MCF 10A (cell line): Measurements from ENCODE around the gene RSPH9. TPM values are rescaled to one million over a fixed set of nuclear protein-coding genes. Genes with fewer than 3 reads are reported as not detected.

Experiments used
- BruUV-seq: library from RNA; stranded (reverse); fragments of 400-500 nt; replicated peaks from 2 replicates; lab custom pipeline; 2021; lab: Mats Ljungman, UMichigan
- CTCF ChIA-PET: fragments of 300-600 bp; sonication (Branson Sonifier 250); formaldehyde crosslinking; extraction: SDS; loops from one replicate; lab custom pipeline; 2021; ENCODE audit warnings: antibody characterized with exemption, inconsistent platforms; lab: Yijun Ruan, JAX
- POLR2A ChIA-PET: fragments of 300-600, 350-650 bp; sonication (Branson Sonifier 250); formaldehyde crosslinking; extraction: SDS; loops from one replicate; lab custom pipeline; 2020; ENCODE audit warnings: antibody characterized with exemption, inconsistent platforms; lab: Yijun Ruan, JAX
- DNase-seq: peaks from one replicate; pipeline ENCODE4 v3.0.0-alpha.2; 2018; ENCODE audit not compliant: unreplicated experiment
- H3K27ac Mint-ChIP-seq: one replicate; pipeline ENCODE4 v1.8.0; 2022; ENCODE audit warnings: mild to moderate bottlenecking, low read depth, mixed read lengths; ENCODE audit not compliant: unreplicated experiment
- H3K27me3 Mint-ChIP-seq: one replicate; pipeline ENCODE4 v1.8.0; 2022; ENCODE audit warnings: mixed read lengths; ENCODE audit not compliant: insufficient read depth, unreplicated experiment
- H3K36me3 Mint-ChIP-seq: one replicate; pipeline ENCODE4 v1.8.0; 2022; ENCODE audit warnings: mild to moderate bottlenecking, moderate library complexity, mixed read lengths; ENCODE audit not compliant: insufficient read depth, unreplicated experiment
- H3K4me1 Mint-ChIP-seq: one replicate; pipeline ENCODE4 v1.8.0; 2022; ENCODE audit warnings: mixed read lengths; ENCODE audit not compliant: insufficient read depth, unreplicated experiment
- H3K4me3 Mint-ChIP-seq: one replicate; pipeline ENCODE4 v1.8.0; 2022; ENCODE audit warnings: mild to moderate bottlenecking, moderate library complexity, mixed read lengths; ENCODE audit not compliant: unreplicated experiment
- H3K9me3 Mint-ChIP-seq: one replicate; pipeline ENCODE4 v1.8.0; 2022; ENCODE audit warnings: mixed read lengths; ENCODE audit not compliant: unreplicated experiment
- CTCF ChIP-seq: fragments of 200-600 bp; IDR thresholded peaks from one replicate; pipeline ENCODE4 v1.8.0; 2022; ENCODE audit warnings: antibody characterized with exemption, mild to moderate bottlenecking; ENCODE audit not compliant: unreplicated experiment
- intact Hi-C: fragments of 100-400 bp; cut with micrococcal nuclease; formaldehyde crosslinking; loops from 2 replicates; pipeline ENCODE4 v1.14.1; 2022
- total RNA-seq: library from RNA; stranded (reverse); gene quantifications from 2 replicates; pipeline ENCODE4 v1.2.3, GENCODE V29; 2022

Gene RSPH9
- total RNA-seq, 1 experiment from 2014 or later: not detected

GRCh38 chr6:43678341-43678740 is 33.5 kb downstream of the RSPH9 start:
- no peaks in the 10 kb centered on the region for H3K9me3 Mint-ChIP-seq
- H3K4me3 Mint-ChIP-seq: no peak overlapping the region
- POLR2A ChIA-PET: no interaction called here
- no peaks in the 10 kb centered on the region for H3K27me3 Mint-ChIP-seq
- no TSS peak for BruUV-seq
- DNase-seq: no peak
- intact Hi-C loops: no loop called here
- H3K36me3 Mint-ChIP-seq: peaks cover 26% of the 10 kb centered on the region
- no peaks in the 10 kb centered on the region for H3K4me1 Mint-ChIP-seq
- CTCF ChIA-PET: interaction anchor here (1.5 to 2.3 kb wide), 3 partner anchors 8 to 12 kb away, joined by 5 to 8 read pairs (median 7); no protein-coding TSS in a partner anchor
- no peak for TF ChIP-seq CTCF
- no peak overlapping the region for H3K27ac Mint-ChIP-seq

- Mint-ChIP-seq H3K4me3 (no peak overlapping the region), H3K4me1 (peaks cover 4% of the 10 kb centered on the region), H3K27ac (no peak overlapping the region), H3K27me3 (no peaks in the 10 kb centered on the region), H3K9me3 (no peaks in the 10 kb centered on the region), H3K36me3 (peaks cover 20% of the 10 kb centered on the region)
- no peak for DNase-seq
- intact Hi-C loops: no loop called here
- no peak for TF ChIP-seq CTCF
- ChIA-PET POLR2A (no interaction called here), CTCF (interaction anchor here (0.6 to 2.3 kb wide), 3 partner anchors 9 to 137 kb away, joined by 3 to 8 read pairs (median 5); no protein-coding TSS in a partner anchor)
- no TSS peak for BruUV-seq
Observed at GRCh38 chr6:43679057-43679456, 34.2 kb downstream of the RSPH9 start.

GRCh38 chr6:43680308-43681200 is 35.7 kb downstream of the RSPH9 start:
- POLR2A ChIA-PET: interaction anchor here (1.0 to 1.3 kb wide), 2 partner anchors 11 to 12 kb away, joined by 3 read pairs; no protein-coding TSS in a partner anchor
- no peak for TF ChIP-seq CTCF
- peaks cover 18% of the 10 kb centered on the region for H3K4me1 Mint-ChIP-seq
- DNase-seq: no peak
- H3K36me3 Mint-ChIP-seq: peaks cover 18% of the 10 kb centered on the region
- CTCF ChIA-PET: interaction anchor here (0.6 to 1.2 kb wide), 4 partner anchors 12 to 802 kb away, joined by 3 to 6 read pairs (median 4); no protein-coding TSS in a partner anchor
- no peak overlapping the region for H3K4me3 Mint-ChIP-seq
- intact Hi-C loops: no loop called here
- no peaks in the 10 kb centered on the region for H3K27me3 Mint-ChIP-seq
- BruUV-seq: no TSS peak
- no peaks in the 10 kb centered on the region for H3K9me3 Mint-ChIP-seq
- no peak overlapping the region for H3K27ac Mint-ChIP-seq

- POLR2A ChIA-PET: interaction anchor here (1.0 to 1.2 kb wide), 2 partner anchors 11 to 12 kb away, joined by 3 to 6 read pairs; no protein-coding TSS in a partner anchor
- intact Hi-C loops: no loop called here
- peaks cover 21% of the 10 kb centered on the region for H3K4me1 Mint-ChIP-seq
Observed at GRCh38 chr6:43681303-43681702, 36.5 kb downstream of the RSPH9 start.

More at GRCh38 chr6:43681303-43681702, 36.5 kb downstream of the RSPH9 start:
- H3K36me3 Mint-ChIP-seq: peaks cover 13% of the 10 kb centered on the region
- no peak overlapping the region for H3K4me3 Mint-ChIP-seq
- H3K27me3 Mint-ChIP-seq: no peaks in the 10 kb centered on the region
- DNase-seq: no peak
- no peak overlapping the region for H3K27ac Mint-ChIP-seq
- TF ChIP-seq CTCF: no peak
- no peaks in the 10 kb centered on the region for H3K9me3 Mint-ChIP-seq
- no TSS peak for BruUV-seq
- CTCF ChIA-PET: interaction anchor here (0.6 kb wide), 3 partner anchors 13 to 803 kb away, joined by 3 to 4 read pairs (median 3); no protein-coding TSS in a partner anchor
